ENCODE measurements around the gene AKAP8L.

Gene AKAP8L

GRCh38 chr19:15418579-15419412 is at the start of gene AKAP8L:
AKAP8L (minus strand) TSS chr19:15418988; CDS start chr19:15418923, 65 bp downstream.
- peak within 1 kb of the TSS; percentile 90 for H3K4me3 ChIP-seq (ENCODE audit: low read depth, low read length)
- DNase-seq (ENCODE audit: low read depth) = peak; percentile 100
- peak; percentile 39 for TF ChIP-seq CTCF (IDR thresholded peaks at IDR 0.05; ENCODE audit: control insufficient read depth, extremely low read depth, insufficient read depth)

GRCh38 chr19:15467734-15468214 is 49.0 kb upstream of the AKAP8L start:
- DNase-seq (ENCODE audit: low read depth) = no peak
- TF ChIP-seq CTCF (IDR thresholded peaks at IDR 0.05; ENCODE audit: control insufficient read depth, extremely low read depth, insufficient read depth) = no peak
- no peak overlapping the region for H3K4me3 ChIP-seq (ENCODE audit: low read depth, low read length)

- peak; percentile 94 for DNase-seq (ENCODE audit: low read depth)
- no peak overlapping the region for H3K4me3 ChIP-seq (ENCODE audit: low read depth, low read length)
- TF ChIP-seq CTCF (IDR thresholded peaks at IDR 0.05; ENCODE audit: control insufficient read depth, extremely low read depth, insufficient read depth) = no peak
Measured at GRCh38 chr19:15466851-15467733, 48.3 kb upstream of the AKAP8L start.

GRCh38 chr19:15464394-15465385 is 45.9 kb upstream of the AKAP8L start, which contains the start of gene RASAL3:
RASAL3 (minus strand) TSS chr19:15464544; CDS start chr19:15464358, 186 bp downstream.
- no peak for TF ChIP-seq CTCF (IDR thresholded peaks at IDR 0.05; ENCODE audit: control insufficient read depth, extremely low read depth, insufficient read depth)
- DNase-seq (ENCODE audit: low read depth) = no peak
- H3K4me3 ChIP-seq (ENCODE audit: low read depth, low read length) = no peak within 1 kb of the TSS

- DNase-seq (ENCODE audit: low read depth) = no peak
- no peak for TF ChIP-seq CTCF (IDR thresholded peaks at IDR 0.05; ENCODE audit: control insufficient read depth, extremely low read depth, insufficient read depth)
- no peak overlapping the region for H3K4me3 ChIP-seq (ENCODE audit: low read depth, low read length)
Measured at GRCh38 chr19:15463861-15464371, 45.1 kb upstream of the AKAP8L start.

- DNase-seq (ENCODE audit: low read depth) = no peak
- no peak overlapping the region for H3K4me3 ChIP-seq (ENCODE audit: low read depth, low read length)
- TF ChIP-seq CTCF (IDR thresholded peaks at IDR 0.05; ENCODE audit: control insufficient read depth, extremely low read depth, insufficient read depth) = no peak
Measured at GRCh38 chr19:15461694-15462093, 42.9 kb upstream of the AKAP8L start.
